HG03469 (cell line): ENCODE results near the gene RASGEF1C.
"Not testable (repeated sequence)": the region's sequence is repeated elsewhere in the genome, so short reads cannot be mapped to it uniquely, and the experiment has no call there.

Source experiments
- ATAC-seq: cut with Tn5 transposase; IDR thresholded peaks from one replicate; pipeline ENCODE4 v1.9.1; 2021; ENCODE audit warnings: mild to moderate bottlenecking, moderate library complexity, moderate number of reproducible peaks; ENCODE audit not compliant: unreplicated experiment

RASGEF1C gene

DNA sequence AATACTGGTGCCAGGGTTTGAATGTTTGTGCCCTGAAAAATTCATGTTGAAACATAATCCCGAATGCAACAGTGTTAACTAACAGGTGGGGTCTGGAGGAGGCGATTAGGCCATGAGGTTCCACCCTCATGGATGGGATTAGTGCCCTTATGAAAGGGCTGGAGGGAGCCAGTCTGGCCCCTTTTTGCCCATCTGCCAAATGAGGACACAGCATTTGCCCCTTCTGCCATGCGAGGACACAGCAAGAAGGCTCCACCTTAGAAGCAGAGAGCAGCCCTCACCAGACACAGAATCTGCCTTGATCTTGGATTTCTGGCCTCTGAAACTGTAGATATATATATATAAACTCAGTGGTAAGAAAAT is 104.9 kb downstream of the RASGEF1C start:
- ATAC-seq = no peak

DNA sequence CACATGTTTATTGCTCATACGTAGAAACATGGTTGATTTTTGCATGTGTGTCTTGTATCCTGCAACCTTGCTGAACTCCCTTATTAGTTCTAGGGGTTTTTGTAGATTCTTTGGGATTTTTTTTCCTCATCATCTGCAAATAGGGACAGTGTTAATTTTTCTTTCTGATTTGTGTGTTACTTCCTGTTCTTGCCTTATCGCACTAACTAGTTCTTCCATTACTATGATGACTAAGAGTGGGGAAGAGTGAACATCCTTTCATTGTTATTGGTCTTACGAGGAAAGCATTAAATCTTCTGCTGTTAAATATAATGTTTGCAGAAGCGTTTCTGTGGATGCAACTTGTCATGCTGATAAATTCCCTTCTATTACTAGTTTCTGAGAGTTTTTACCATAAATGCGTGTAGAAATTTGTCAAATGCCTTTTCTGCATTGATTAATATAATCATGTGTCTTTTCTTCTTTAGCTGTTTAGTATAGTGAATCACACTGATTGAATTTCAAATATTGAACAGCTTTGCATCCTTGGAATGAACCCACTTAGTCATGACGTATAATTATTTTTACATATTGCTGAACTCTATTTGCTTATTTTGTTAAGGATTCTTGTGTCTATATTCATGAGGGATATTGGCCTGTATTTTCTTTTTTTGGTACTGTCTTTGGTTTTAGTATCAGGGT is 105.4 kb downstream of the RASGEF1C start:
- no peak for ATAC-seq

DNA sequence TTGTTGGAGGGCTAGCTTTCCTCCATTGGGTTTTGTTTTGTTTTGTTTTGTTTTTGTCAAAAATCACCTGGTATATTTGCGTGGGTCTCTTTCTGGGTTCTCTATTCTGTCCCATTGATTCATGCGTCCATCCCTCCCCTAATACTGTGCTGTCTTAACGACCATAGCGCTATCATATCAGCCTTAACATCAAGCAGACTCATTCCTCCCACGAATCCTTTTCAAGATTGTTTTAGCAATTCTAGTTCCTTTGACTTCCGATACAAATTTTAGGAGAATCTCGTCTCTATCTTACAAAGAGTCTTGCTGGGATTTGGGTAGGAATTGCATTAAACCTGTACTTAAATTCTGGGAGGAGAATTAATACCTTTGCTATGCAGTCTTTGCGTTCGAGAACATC is 106.4 kb downstream of the RASGEF1C start:
- ATAC-seq = no peak

DNA sequence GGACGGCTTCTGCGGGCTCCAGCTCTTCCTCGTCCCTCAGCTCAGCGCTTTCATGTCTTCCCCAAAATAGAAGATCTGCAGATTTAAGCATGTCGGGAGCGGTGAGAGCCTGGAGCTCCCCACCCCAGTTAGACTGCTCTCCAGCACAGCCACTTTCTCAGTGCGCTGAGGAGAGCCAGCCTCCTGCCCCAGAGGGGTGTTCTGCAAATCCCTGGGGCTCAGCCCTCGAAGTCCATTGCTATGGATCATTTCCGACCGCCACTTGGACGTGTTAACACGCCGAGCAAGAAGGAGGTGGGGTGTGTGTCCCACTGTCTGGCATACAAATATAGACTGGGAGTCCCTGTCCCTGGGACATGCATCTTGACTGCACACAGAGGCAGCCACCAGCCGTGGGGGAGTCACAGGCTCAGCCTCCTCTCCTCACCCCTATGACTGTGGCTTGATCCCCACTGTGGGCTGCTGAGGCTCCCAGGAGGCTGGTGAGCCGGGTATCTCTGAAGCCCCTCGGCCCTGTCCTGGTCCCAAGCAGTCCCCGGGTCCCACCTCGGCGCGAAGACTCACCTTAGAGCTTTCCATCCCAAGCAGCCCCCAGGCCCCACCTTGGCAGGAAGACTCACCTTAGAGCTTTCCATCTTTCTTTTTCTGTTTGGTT is 107.4 kb downstream of the RASGEF1C start:
- ATAC-seq = no peak

DNA sequence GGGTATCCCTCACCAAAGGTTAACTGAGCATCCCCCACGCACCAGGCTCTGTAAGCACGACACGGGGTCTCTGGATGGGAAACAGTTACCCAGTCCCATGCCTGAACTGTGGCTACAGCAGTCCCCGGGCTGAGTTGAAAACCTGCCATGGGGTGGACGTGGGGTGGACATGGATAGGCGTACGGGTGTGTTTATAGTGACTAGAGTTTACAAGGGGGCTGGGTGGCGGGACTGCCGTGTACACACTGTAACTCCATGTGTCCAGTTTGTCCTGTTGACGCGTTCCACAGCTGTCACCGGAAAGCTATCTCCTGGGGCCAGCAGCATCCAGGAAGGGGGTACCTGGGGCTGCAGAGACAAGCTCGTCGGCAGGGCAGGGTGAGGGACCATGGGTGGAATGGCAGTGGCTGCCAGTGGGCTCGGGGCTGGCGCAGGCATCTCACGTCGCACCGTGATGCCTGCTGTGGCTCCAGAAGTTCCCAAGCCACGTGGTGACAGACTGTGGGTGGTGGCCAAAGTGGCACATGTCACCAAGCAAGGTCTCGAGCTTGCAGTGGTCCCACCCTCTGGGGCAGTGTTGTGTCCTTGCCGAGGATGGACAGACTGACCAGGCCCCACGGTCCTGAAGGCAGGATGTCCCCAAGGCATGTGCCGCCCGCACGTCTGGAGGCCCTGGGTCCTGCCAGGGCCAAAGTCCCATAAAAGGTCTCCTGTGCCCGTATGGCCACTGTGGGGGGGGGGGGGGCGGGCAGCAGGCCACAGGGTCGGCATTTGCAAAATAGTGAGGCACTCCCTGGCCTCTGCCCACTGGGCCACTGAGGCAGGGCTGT is 108.2 kb downstream of the RASGEF1C start:
- ATAC-seq = no peak

DNA sequence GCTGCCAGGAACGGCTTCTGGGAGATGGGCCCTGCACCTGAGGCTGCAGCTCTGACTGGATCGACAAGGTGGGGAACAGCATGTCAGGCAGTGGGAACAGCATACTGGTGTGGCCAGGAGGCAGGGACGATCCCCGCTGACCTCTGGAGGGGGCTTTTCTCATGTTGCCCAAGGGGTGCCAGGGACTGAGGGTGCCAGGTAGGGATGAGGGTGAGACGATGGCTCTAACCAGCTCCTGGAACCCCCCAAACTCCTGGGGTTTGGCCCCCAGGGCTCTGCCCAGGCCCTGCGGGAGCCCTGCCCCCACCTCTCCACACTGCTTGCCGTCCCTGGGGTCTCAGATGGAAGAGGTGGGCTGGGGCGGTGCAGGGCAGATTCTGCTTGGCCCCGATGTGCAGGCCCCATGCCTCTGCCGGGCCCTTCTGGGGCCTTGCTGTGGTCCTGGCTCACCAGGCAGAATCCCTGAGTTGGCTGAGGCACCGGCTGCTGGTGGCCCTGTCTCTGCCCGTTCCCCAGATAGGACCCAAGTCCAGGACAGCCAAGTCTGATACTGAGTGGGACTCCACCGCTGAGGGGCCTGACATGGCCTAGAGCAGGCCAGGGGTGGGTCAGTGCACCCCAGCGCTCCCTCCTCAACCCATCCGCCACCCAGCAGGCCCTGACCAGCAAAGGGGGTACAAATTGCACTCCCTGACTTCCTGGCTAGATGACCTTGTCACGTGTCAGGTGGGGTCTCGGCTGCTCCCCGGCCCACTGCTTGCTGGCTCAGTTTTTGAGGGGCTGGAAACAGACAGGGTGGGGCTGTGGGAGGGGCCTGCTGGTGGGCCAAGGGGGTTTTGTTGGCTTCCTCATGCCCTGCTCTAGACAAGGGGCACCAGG is 109.0 kb downstream of the RASGEF1C start:
- no peak for ATAC-seq

DNA sequence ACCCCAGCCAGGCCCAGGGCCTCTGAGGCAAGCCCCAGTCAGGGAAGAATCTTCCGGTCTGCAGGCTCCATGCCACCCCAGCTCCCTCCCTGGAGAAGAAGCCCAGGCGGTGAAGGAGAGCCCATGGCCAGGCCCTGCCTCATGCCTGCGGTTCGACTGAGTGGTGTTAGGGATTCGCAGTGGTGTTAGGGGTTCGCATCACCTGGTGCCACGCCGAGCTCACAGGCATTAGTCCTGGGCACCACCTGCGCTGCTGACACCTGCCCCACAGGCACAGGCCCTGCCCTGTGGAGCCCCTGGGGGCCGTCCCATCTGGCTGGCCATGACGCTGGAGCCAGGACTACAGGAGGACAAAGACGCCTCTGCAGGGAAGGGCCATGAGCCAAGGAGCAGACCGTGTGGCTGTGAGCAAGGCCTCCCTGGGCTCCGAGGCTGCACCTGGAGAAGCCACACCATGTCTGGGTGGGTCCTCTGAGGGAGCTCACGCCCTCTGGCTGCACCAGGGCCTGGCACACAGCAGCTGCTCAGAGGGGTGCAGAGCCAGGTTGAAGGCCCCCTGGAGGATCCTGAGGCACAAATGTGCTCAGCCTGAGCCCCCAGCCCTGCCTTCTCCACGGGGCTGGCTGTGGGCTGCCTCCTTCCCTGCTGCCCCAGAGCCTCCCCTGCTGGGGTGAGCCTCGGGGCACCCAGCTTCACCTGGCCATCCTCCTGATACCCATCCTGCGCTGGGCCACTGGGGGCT is 109.8 kb downstream of the RASGEF1C start:
- no peak for ATAC-seq

DNA sequence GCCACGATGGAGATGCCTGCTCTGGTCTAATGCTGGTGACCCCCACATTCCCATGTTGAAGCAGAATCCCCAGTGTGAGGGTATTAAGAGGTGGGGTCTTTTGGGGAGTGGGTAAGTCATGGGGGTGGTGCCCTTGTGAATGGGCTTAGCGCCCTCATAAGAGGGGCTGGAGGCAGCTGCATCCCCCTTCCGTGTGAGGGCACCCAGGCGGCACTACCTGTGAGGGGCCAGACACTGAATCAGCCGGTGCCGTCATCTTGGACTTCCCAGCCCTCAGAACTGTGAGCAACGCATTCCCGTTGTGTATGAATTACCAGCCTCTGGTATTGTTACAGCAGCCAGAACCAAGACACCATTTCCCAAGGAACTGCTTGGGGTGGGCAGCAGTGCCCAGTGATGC is 110.5 kb downstream of the RASGEF1C start:
- ATAC-seq = no peak

DNA sequence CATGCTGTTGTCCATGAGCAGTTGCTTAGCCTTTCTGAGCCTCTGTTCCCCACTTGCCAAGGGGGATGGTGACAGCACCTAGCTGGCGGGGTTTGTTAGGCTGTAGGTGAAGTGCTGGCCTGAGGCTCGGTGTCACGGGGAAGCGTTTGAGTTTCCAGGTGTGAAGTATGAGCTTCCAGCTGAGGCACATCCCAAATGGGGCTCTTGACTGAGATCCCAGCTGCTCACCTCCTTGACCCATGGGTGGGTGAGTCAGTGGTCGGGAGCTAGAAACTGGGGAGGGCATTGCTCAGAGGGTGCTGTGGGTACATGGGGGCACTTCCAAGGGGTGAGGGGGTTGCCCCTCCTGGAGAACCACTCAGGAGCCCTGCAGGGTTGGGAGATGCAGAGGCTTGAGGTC is 111.1 kb downstream of the RASGEF1C start:
- ATAC-seq = no peak

DNA sequence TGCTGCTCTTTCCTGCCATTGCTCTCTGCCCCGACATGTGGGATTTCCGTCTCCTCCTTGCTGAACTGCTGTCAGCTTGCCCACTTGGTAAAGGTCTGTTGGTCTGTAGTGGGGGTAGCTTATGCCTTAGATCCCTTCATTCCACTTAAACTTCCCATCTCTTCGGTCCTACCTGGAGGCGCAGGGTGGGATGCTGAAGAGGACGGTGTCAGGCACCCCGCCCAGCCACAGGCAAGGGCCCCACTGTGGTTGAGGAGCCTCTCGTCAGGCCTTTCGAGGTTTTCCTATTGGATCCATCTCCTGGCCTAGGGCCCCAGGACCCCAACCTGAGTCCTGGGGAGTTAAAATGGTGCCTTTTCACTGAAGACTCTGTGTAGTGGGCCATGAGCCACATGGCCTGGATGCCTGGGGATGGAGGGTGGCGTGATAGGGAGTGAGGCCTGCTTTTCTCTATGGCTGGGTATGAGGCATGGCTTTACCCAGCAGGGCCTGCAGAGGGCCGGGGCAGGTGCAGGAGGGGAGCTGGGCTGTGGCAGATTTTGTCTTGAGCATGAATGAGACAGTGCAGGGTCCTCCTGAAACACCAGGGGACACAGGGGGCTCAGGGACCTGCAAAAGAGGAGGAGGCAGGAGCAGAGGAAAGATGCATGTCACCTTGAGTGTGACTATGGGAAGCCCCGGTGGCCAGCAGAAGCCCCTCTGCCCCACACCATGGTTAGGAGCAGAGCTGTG is 111.7 kb downstream of the RASGEF1C start:
- no peak for ATAC-seq

DNA sequence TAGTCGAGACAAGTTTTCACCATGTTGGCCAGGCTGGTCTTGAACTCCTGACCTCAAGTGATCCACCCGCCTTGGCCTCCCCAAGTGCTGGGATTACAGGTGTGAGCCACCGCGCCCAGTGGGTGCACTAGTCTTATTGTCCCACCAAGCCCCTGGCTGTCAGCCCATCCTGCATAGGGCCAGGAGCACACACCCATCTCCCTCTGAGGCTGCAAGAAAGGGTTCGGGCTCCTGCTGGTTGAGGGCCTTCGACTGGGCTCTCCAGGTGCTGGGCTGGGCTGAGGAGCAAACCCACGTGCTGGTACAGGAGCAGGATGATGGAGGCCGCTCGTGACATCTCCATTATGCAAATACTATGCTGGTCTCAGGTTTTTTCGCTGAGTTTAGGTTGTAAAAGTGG is 112.4 kb downstream of the RASGEF1C start:
- no peak for ATAC-seq

DNA sequence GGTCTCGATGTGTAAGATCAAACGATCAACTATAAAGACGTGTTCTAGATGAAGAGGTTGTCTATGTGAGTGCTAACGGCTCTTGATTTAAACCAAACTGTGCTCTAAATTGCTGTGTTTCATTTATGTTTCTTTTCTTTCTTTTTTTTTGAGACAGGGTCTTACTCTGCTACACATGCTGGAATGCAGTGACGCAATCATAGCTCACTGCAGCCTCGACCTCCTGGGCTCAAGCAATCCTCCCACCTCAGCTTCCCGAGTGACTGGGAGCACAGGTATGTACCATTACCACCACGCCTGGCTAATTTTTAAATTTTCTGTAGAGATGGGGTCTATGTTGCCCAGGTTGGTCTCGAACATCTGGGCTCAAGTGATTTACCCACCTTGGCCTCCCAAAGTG is 113.5 kb downstream of the RASGEF1C start:
- no peak for ATAC-seq

DNA sequence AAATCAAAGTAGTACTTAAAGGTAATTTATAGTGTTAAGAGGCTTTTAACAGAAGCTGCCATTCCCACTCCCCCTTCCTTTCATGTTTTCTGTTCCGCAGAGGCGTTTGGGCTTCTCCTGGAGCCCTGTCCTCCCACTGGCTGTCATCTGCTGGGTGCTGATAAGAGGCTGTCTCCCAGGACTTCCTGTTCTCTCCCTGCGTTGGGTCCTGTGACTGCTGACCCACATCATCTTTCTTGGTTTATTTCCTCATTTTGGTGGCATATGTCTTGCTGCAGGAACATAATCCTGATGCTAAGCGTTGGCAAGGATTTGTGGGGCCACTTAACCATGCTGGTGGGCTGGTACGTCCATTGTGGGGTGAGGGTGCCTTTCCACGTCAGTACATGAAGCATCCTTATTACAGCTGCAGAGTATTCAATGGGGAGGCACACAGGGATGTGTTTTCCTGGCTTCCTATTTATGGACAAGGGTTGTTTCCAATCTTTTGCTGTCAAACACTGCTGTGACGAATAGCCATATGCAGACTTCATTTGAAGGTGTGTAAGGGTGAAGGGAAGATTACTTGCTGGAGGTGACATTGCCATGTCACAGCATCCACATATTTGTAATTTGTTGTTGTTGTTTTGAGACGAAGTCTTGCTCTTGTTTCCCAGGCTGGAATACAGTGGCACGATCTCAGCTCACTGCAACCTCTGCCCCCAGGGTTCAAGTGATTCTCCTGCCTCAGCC is 115.2 kb downstream of the RASGEF1C start:
- no peak for ATAC-seq

DNA sequence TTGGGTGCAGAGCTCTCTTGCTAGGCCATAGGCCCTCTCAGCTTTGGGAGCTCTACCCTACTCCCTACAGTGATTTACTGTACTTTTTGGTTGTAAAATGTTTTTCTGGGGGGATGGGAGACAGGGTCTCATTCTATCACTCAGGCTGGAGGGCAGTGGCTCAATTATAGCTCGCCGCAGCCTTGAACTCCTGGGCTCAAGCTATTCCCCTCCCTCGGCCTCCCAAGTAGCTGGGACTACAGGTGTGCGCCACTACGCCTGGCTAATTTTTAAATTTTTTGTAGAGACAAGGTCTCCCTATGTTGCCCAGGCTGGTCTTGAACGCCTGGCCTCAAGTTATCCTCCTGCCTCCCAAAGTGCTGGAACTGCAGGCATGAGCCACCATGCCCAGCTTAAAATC is 115.8 kb downstream of the RASGEF1C start:
- no peak for ATAC-seq

DNA sequence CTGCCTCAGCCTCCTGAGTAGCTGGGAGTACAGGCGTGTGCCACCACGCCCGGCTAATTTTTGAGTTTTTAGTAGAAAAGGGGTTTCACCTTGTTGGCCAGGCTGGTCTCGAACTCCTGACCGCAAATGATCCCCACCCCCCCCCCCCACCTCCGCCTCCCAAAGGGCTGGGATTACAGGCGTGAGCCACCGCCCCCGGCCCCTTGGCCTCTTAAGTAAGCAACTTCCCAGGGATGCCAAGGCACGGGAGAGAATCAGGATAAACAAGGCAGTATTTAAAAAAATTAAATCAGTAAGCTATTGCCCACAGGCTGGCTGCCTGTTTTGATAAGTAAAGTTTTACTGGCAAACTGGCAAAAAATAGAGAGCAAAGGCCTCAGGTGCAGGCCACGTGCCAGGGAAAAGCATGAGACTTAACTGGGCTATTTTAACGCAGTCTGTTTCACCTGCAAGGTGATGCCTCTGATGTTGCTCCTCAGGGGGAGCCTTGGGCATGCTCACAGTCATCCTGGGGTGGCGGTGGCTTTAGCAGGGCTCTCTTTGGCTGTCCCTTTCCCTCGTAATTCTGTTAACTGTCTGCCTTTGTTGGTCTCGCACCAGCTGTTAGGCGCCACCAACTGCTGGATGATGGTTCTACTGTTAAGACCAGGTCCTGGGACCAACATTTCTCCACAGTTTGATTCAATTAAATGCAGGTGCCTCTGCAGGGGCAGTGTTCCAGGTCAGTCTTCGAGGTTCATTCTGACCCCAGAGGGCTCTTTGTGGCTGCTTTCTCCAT is 118.1 kb downstream of the RASGEF1C start:
- ATAC-seq = no peak

DNA sequence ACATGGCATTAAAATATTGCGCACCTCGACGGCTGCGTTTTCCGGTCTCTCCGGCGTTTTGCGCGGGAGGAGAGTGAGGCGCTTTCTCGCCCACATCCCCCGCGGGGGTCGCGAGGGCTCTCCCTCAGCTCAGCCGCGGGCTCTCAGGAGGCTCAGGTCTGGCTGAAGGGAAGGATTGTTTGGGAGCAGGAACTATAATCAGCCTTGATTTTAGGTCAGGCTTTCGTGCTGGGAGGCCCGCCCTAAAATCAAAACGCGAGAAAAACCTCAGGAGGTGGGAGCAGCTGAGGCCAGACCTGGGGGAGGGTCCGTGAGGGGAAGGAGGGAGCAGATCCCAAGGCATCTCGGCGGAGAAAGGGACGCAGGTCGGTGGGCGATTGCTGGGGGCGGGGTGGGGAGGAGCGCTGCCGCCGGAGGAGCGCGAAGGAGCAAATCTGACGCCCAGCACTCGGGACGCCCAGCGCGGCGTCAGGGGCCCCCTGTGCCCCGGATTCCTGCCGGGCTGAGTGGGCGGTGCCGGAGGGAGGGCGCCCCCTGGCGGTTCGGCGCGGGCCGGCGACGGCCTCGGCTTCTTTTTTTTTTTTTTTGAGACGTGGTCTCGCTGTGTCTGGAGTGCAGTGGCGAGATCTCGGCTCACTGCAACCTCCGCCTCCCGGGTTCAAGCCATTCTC is 118.8 kb downstream of the RASGEF1C start:
- ATAC-seq = no peak

DNA sequence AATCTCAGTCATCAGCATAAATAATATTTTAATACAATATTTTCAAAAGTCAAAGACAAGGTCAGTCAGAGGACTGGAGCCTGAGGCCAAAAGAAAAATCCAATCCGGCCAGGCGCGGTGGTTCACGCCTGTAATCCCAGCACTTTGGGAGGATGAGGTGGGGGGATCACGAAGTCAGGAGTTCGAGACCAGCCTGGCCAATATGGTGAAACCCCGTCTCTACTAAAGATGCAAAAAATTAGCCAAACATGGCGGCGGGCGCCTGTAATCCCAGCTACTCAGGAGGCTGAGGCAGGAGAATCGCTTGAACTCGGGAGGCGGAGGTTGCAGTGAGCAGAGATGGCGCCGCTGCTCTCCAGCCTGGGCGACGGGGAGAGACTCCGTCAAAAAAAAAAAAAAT is 119.4 kb downstream of the RASGEF1C start:
- not testable (repeated sequence) for ATAC-seq

DNA sequence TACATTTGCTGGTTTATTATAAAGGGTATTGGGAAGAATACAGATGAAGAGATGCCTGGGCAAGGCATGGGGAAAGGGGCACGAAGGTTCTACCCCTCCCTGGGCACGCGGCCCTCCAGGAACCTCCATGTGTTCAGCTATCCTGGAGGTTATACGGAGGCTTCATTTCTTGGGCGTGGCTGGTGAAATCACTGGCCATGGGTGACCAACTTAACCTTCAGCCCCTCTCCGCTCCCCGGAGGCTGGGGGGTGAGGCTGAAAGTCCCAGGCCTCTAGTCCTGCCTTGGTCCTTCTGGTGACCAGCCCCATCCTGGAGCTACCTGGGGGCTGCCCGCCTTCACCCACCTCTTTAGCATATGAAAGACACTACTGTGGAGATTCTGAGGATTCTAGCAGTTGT is 120.5 kb downstream of the RASGEF1C start:
- ATAC-seq = no peak
